SK-N-SH (cell line): ENCODE measurements around the gene PPP2R3B.

Experiments used
- EP300 ChIP-seq, 2 experiments: IDR thresholded peaks; 2 replicates each; pipeline versions ENCODE4 v1.4.0 to v1.6.1; 2012; ENCODE audit warnings: borderline replicate concordance in 1 of 2, low read depth in 1 of 2, low read length in 1 of 2
- MAX ChIP-seq: IDR thresholded peaks from 2 replicates; pipeline ENCODE4 v1.4.0; 2012; ENCODE audit warnings: low read depth
- RAD21 ChIP-seq: IDR thresholded peaks from 2 replicates; pipeline ENCODE4 v1.6.1; 2012; ENCODE audit warnings: mild to moderate bottlenecking, low read length
- TAF1 ChIP-seq: IDR thresholded peaks from 2 replicates; pipeline ENCODE4 v1.6.1; 2012; ENCODE audit warnings: low read depth, mild to moderate bottlenecking, low read length, moderate library complexity, borderline replicate concordance
- TF ChIP-seq, protein P1 (sequence below): fragments of 200-600 bp; sonication (generic); IDR thresholded peaks from 2 replicates; pipeline ENCODE4 v1.6.1; 2017; ENCODE audit warnings: antibody characterized with exemption, mild to moderate bottlenecking, moderate library complexity
- TF ChIP-seq, protein P2 (sequence below): IDR thresholded peaks from 2 replicates; pipeline ENCODE4 v1.6.1; 2012; ENCODE audit warnings: mild to moderate bottlenecking, low read depth, low read length, moderate library complexity

DNA sequence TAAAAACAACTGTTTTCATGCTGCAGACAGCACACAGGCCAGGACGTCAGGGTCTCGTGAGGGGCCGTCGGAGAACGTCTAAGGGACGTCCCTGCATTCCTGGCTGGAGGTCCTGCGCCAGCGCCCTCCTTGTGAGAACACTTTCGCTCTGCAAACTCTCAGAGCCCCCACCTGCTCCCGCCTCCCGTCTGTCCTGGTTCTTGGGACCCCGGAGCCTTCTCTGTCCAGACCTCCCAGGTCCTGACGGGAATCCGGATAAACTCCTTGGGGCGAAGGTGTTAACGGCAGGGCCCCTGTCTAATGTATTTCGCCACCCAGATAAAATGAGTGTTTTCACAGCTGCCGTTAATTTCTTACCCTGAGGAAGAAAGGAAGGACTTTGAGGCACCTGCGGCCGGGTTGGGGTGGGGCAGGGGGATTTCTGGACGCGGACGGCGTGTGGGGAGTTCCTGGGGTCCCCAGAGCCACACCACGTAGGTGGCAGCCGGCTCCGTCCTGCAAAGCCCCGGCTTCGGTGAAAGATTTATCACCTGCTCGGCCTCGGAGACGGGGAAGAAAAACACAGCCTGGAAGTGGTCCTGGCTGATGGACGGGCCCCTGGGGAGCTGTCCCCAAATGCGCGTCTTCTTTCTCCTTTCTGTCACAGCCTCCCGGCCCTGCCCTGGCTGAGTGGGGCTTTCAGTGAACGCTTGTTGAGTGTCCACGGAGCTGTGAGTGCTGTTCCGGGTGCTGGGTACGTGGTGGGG, 35.1 kb upstream of the PPP2R3B start:
- TF ChIP-seq EP300 (IDR thresholded peaks at IDR 0.05; ENCODE audit: borderline replicate concordance in 1 of 2, low read depth in 1 of 2, low read length in 1 of 2) = no peak
- TF ChIP-seq, protein P1, sequence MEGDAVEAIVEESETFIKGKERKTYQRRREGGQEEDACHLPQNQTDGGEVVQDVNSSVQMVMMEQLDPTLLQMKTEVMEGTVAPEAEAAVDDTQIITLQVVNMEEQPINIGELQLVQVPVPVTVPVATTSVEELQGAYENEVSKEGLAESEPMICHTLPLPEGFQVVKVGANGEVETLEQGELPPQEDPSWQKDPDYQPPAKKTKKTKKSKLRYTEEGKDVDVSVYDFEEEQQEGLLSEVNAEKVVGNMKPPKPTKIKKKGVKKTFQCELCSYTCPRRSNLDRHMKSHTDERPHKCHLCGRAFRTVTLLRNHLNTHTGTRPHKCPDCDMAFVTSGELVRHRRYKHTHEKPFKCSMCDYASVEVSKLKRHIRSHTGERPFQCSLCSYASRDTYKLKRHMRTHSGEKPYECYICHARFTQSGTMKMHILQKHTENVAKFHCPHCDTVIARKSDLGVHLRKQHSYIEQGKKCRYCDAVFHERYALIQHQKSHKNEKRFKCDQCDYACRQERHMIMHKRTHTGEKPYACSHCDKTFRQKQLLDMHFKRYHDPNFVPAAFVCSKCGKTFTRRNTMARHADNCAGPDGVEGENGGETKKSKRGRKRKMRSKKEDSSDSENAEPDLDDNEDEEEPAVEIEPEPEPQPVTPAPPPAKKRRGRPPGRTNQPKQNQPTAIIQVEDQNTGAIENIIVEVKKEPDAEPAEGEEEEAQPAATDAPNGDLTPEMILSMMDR = no peak
- no peak for TF ChIP-seq MAX
- TF ChIP-seq TAF1 = no peak
- TF ChIP-seq, protein P2, sequence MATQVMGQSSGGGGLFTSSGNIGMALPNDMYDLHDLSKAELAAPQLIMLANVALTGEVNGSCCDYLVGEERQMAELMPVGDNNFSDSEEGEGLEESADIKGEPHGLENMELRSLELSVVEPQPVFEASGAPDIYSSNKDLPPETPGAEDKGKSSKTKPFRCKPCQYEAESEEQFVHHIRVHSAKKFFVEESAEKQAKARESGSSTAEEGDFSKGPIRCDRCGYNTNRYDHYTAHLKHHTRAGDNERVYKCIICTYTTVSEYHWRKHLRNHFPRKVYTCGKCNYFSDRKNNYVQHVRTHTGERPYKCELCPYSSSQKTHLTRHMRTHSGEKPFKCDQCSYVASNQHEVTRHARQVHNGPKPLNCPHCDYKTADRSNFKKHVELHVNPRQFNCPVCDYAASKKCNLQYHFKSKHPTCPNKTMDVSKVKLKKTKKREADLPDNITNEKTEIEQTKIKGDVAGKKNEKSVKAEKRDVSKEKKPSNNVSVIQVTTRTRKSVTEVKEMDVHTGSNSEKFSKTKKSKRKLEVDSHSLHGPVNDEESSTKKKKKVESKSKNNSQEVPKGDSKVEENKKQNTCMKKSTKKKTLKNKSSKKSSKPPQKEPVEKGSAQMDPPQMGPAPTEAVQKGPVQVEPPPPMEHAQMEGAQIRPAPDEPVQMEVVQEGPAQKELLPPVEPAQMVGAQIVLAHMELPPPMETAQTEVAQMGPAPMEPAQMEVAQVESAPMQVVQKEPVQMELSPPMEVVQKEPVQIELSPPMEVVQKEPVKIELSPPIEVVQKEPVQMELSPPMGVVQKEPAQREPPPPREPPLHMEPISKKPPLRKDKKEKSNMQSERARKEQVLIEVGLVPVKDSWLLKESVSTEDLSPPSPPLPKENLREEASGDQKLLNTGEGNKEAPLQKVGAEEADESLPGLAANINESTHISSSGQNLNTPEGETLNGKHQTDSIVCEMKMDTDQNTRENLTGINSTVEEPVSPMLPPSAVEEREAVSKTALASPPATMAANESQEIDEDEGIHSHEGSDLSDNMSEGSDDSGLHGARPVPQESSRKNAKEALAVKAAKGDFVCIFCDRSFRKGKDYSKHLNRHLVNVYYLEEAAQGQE = no peak
- no peak for TF ChIP-seq RAD21
